ENCODE data around the gene NAE1.
"Not testable (repeated sequence)": the region's sequence is repeated elsewhere in the genome, so short reads cannot be mapped to it uniquely, and the experiment has no call there.

Gene NAE1

DNA sequence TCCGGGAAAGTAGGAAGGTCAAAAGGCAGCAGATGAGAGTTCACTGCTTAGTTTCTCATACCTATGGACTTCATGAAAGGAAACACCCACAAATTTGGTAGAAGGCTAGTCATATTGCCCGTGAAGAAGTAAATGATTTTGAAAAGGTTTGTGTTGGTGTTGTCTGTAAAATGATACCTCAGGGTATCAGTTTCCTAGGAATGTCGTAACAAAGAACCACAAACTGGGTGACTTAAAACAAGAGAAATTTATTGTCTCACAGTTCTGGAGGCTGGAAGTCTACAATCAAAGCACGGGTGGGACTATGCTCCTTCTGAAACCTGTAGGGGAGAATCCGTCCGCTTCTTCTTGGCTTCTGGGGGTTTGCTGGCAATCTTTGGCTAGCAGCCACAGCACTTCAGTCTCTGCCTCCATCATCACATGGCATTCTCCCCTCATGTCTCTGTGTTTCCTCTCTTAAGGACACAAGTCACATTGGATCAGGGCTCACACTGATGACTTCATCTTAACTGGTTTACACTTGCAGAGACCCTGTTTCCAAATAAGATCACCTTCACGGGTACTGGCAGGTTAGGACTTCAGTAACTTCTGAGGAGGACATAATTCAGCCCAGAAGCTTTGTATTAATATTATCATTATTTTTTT, 2.0 kb upstream of the NAE1 start:
- intact Hi-C loops (cut with DNase I), result loop anchor here (5.0 kb wide), 1 partner anchor 80 kb away; the partner anchor contains the start of gene DYNC1LI2

GRCh38 chr16:66832190-66832589, 1.4 kb upstream of the NAE1 start:
- intact Hi-C loops (cut with DNase I), result loop anchor here (5.0 kb wide), 1 partner anchor 80 kb away; the partner anchor contains the start of gene DYNC1LI2
- DNase-seq, result peak in 1 of 42 donors; percentile 31

More for the DNA sequence above, 2.0 kb upstream of the NAE1 start:
- DNase-seq, result peak in 1 of 42 donors; percentile 13

GRCh38 chr16:66824006-66824405, 6.8 kb downstream of the NAE1 start:
- intact Hi-C loops (cut with DNase I), result no loop called here

GRCh38 chr16:66814734-66815133, 16.0 kb downstream of the NAE1 start:
- no peak for DNase-seq
- intact Hi-C loops (cut with DNase I), result no loop called here

More at GRCh38 chr16:66824006-66824405, 6.8 kb downstream of the NAE1 start:
- no peak for DNase-seq

- DNase-seq, result peak in 3 of 42 donors; percentile 19 to 38 (median 31)
- intact Hi-C loops (cut with DNase I), result no loop called here
Measured at GRCh38 chr16:66811043-66811442, 19.7 kb downstream of the NAE1 start.

GRCh38 chr16:66810391-66810790, 20.4 kb downstream of the NAE1 start:
- intact Hi-C loops (cut with DNase I), result no loop called here
- DNase-seq, result peak in 1 of 42 donors; percentile 7

DNA sequence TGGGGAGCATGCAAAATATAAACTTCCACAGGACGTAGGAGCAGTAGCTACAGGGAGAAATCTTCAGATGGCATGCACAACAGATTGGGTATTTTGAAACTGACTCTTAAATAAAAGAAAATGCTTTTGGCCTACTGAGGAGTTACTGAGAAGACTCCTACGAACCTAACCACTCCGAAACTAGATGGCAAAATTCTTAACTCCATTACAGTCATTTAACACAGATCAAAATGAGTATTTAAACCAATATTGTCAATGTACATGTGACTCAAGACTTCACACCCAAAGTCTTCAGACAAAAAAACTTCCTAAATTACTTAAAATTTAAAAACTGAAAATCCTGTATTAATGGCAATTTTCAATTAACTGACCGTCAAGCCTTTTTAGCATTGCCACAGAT, 21.0 kb downstream of the NAE1 start:
- intact Hi-C loops (cut with DNase I), result no loop called here
- no peak for DNase-seq

DNA sequence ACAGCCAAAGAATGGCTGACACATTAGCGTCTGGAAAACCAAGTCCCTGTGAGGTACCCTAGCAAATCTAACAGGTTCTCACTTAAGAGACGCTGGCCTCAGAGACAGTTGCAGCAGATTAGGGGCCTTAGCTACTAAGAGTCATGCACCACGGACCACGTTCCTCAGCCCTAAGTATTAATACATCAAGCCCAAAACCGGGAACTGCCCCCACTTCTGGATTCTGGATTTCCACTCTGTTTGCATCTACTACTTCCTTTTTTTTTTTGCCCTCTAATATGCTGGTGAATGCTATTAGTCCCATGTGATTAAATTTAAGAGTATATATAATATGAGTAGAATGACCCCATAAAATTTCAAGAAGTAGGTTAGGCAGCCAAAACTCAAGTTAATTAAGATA, 28.6 kb downstream of the NAE1 start:
- no peak for DNase-seq

DNA sequence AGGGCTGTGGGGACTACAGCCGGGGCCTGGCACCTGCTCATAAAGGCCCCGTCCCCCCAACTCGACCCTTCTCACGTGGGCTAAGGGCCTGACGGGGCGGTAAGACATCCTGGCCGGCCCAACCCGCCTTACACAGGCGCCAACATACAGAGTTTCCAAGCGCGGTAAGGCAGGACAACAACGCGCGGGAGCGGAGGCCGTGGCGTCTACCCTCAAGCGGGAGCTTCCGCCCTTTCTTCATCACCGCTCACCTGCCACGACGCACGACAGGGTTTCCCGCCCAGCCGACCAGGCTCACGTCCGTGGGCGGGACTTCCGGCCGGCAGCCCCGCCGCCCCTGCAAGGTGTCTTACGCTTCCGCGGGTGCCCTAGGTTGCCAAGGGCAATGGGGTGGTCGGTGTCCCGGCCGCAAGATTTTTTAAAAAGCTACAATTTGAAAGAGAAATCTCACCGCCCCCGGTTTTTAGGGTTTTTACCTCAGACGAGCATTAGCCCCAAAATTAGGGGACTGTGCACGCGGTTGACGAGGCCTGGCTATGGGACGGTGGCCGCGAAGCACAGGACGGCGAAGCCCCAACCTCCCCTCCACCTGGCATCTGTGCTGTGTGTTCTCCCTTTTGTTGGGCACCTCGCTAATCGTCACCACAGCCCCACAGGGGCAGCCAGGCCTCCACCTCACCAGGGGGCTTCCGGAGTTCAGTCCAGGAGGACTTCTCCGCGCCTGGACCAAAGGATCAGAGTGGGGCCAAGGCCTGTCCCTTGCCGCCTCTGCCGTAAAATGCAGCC, 29.3 kb downstream of the NAE1 start, which contains the start of gene TERB1:
Gene TERB1 (minus strand): TSS at position 265 of the 786 bp plus-strand sequence. CDS start 4,786 bp downstream, outside the sequence.
- DNase-seq, result no peak
- intact Hi-C loops (cut with DNase I), result no loop called here

More for the DNA sequence above, 28.6 kb downstream of the NAE1 start:
- intact Hi-C loops (cut with DNase I), result no loop called here

GRCh38 chr16:66800856-66801255, 29.9 kb downstream of the NAE1 start:
- no peak for DNase-seq
- intact Hi-C loops (cut with DNase I), result no loop called here

DNA sequence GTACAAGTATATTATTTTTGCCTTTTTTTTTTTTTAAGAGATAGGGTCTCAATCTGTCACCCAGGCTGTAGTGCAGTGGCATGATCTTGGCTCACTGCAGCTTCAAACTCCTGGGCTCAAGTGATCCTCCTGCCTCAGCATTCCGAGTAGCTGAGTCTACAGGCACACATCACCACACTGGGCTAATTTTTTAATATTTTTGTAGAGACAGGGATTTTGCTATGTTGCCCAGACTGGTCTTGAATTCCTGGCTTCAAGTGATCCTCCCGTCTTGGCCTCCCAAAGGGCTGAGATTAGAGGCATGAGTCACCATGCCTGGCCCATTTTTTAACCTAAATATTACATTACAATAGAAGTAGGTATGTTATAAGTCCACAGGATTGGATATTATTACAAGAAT, 32.6 kb downstream of the NAE1 start:
- DNase-seq, result no peak
- intact Hi-C loops (cut with DNase I), result no loop called here

GRCh38 chr16:66793984-66794383, 36.8 kb downstream of the NAE1 start:
- intact Hi-C loops (cut with DNase I); DNase-seq: not testable (repeated sequence)

GRCh38 chr16:66790130-66790733, 40.5 kb downstream of the NAE1 start:
- intact Hi-C loops (cut with DNase I), result no loop called here
- no peak for DNase-seq

DNA sequence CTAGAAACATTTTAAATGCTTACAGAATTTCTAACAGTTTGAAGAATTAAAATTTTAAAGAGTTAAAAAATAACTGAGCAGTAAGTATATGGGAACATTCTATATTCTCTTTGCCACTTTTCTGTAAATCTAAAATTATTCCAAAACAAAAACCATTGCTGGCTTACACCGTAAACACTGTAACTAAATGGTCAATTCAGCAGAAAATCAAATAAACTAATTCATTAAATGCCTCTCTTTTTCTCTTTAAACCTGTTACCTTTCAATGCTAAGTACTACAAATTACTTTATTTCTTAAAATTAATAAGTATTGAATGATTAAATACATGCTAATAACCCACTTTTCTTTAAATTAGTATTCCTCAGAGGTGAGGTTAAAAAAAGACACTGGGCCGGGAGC, 43.3 kb downstream of the NAE1 start:
- intact Hi-C loops (cut with DNase I), result no loop called here
- no peak for DNase-seq

DNA sequence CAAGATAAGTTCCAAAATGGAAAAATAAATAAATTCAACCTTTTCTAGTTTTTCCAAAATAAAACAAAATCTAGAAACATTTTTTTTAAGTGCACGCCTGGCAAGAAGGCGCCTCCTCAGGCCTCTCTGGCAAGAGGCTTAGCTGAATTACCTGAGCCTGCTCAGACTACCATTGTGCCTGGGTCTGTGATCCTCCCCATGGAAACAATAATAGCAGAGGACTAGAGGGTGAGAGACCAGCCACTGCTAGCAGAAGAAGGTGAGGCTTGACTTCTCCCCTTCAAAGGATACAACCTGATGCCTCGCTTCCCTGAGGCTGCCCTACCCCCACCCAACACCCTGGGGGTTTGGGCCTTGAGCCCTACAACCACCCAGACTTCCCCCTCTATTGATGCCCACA, 44.2 kb downstream of the NAE1 start:
- intact Hi-C loops (cut with DNase I), result no loop called here
- DNase-seq, result no peak

DNA sequence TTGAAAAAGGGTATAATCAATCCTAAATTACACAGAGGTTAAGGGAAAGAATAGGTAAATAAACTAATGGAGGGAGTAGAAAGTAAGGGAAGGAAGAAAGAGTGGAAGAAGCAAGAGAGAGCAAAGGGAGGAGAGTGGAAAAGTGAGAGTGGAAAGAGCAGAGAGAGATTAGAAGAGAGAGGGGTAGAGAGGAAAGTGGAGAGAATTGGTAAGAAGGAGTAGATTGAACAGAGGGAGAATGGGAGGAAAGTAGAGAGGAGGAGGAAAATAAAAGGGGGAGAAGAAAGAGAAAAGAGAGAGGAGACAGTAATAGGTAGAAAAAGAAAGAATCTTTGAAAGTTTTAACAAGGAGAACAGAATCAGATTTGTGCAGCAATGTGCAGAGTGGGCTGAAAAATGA, 54.3 kb downstream of the NAE1 start:
- intact Hi-C loops (cut with DNase I), result no loop called here

DNA sequence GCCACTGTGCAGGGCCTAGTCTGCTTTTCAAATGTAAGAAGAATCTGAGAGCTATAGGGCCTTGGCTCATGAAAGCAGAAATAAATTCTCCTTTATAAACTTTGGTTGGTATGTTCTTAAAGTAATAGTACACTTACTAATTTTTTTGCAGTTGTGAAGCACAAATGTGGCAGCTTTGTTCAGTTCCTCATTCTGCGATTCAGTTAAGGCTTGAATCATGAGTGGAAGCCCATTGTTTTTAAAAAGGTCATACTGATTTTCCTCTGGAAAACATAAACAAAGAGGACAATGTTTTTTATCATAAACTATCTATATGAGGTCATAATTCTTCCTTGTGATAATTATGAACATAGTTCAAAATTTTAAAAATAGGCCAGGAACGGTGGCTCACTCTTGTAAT, 55.8 kb downstream of the NAE1 start:
- intact Hi-C loops (cut with DNase I), result no loop called here

More for the DNA sequence above, 54.3 kb downstream of the NAE1 start:
- DNase-seq, result no peak

DNA sequence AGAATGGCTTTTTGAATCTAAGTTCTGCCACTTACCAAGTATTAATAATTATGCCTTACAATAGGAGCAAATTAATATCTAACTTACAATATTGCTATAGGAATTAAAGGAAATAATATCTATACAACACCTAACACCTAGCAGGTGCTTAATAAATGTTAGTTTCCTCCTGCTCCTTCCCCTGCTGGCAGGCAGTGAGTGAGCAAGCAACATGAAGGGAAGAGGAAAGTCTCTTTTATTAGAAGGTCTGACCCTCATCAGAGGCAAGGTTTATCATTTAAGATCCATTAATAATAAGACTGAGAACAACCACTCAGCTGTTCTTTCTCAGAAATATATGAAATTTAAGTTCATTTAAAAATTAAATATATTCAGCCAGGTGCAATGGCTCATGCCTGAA, 72.7 kb downstream of the NAE1 start:
- intact Hi-C loops (cut with DNase I), result no loop called here
- DNase-seq, result no peak

More for the DNA sequence above, 55.8 kb downstream of the NAE1 start:
- no peak for DNase-seq

DNA sequence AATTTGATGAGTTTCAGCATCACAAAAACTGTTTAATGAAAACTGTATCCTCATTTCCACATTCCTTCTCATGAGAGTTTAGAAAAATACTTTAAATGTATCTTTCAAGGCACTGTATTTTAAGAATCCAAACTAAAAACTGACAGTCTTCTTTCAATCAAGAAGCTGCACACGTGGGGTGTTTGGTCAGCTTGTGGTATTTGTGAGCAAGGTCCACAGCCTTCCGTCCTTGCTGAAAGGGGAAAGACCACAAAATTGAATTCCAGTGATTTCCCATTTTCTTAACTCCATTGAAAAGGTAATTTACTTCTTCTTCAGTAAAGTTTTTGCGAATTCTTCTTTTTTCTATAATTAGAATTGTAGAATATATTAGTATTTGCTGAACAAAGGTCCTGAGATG, 76.0 kb downstream of the NAE1 start:
- intact Hi-C loops (cut with DNase I), result loop anchor here (5.0 kb wide), 1 partner anchor 77 kb away; the partner anchor contains the start of gene NAE1
- no peak for DNase-seq

GRCh38 chr16:66754211-66754610, 76.6 kb downstream of the NAE1 start:
- DNase-seq, result no peak
- intact Hi-C loops (cut with DNase I), result loop anchor here (5.0 kb wide), 1 partner anchor 78 kb away; the partner anchor contains the start of gene NAE1

Data from head of caudate nucleus (tissue), 42 donors.